Parathyroid adenoma (tissue), 2 donors: Measurements from ENCODE around the gene HAUS7.
A peak's percentile ranks its signal among the peaks of the same experiment; 100 is the strongest.

Experiments
- H2AFZ ChIP-seq: fragments of 300-600 bp; sonication (generic); one replicate; pipeline ENCODE4 v1.7.0; 2017; ENCODE audit warnings: antibody characterized with exemption, mild to moderate bottlenecking
- H3K27ac ChIP-seq: fragments of 300-600 bp; sonication (generic); one replicate; pipeline ENCODE4 v1.7.0; 2017
- H3K27me3 ChIP-seq: fragments of 300-600 bp; sonication (generic); one replicate; pipeline ENCODE4 v1.7.0; 2017; ENCODE audit warnings: low read length; ENCODE audit not compliant: control insufficient read depth, insufficient read depth
- H3K36me3 ChIP-seq: fragments of 300-600 bp; sonication (generic); one replicate; pipeline ENCODE4 v1.7.0; 2017; ENCODE audit warnings: low read length; ENCODE audit not compliant: control insufficient read depth, insufficient read depth
- H3K4me1 ChIP-seq: fragments of 300-600 bp; sonication (generic); one replicate; pipeline ENCODE4 v1.7.0; 2017; ENCODE audit warnings: control low read depth
- H3K4me2 ChIP-seq: fragments of 300-600 bp; sonication (generic); one replicate; pipeline ENCODE4 v1.7.0; 2017; ENCODE audit warnings: low read length
- H3K4me3 ChIP-seq: fragments of 300-600 bp; sonication (generic); one replicate; pipeline ENCODE4 v1.7.0; 2017; ENCODE audit warnings: low read depth, low read length
- H3K79me2 ChIP-seq: fragments of 300-600 bp; sonication (generic); one replicate; pipeline ENCODE4 v1.7.0; 2017; ENCODE audit warnings: control low read depth
- H3K9ac ChIP-seq: fragments of 300-600 bp; sonication (generic); one replicate; pipeline ENCODE4 v1.7.0; 2017; ENCODE audit warnings: mild to moderate bottlenecking
- H3K9me3 ChIP-seq: fragments of 300-600 bp; sonication (generic); one replicate; pipeline ENCODE4 v1.7.0; 2017; ENCODE audit warnings: low read length; ENCODE audit not compliant: control insufficient read depth
- TF ChIP-seq, protein P1 (sequence below): fragments of 300-600 bp; sonication (generic); IDR thresholded peaks from one replicate; pipeline ENCODE4 v1.7.0; 2017; ENCODE audit warnings: antibody characterized with exemption, mild to moderate bottlenecking
- donor health status: primary hyperparathyroidism.

HAUS7 gene

DNA sequence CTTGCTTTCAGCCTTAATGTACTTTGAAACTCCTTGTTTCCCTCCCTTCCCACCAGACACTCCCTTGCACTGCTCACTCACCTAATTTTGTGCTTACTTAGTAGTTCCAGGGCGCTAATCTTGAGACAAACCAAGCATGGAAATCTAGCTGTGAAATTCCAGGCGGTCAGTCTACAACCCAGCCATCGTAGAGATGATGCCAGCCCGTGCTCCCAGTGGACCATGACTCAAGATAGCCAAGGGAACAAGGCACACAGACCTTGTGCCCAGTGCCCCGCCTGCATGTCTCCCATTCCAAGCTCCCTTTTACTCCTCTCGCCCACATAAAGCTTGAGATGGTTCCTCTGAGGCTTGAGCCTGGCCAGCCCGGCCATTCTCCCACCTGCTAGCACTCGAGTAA is 35.6 kb downstream of the HAUS7 start:
- H3K4me3 ChIP-seq = peak overlapping the region; percentile 9
- H3K27ac ChIP-seq = peak overlapping the region; percentile 42
- no peaks in the 10 kb centered on the region for H3K36me3 ChIP-seq
- H3K9ac ChIP-seq = no peak overlapping the region
- TF ChIP-seq, protein P1, sequence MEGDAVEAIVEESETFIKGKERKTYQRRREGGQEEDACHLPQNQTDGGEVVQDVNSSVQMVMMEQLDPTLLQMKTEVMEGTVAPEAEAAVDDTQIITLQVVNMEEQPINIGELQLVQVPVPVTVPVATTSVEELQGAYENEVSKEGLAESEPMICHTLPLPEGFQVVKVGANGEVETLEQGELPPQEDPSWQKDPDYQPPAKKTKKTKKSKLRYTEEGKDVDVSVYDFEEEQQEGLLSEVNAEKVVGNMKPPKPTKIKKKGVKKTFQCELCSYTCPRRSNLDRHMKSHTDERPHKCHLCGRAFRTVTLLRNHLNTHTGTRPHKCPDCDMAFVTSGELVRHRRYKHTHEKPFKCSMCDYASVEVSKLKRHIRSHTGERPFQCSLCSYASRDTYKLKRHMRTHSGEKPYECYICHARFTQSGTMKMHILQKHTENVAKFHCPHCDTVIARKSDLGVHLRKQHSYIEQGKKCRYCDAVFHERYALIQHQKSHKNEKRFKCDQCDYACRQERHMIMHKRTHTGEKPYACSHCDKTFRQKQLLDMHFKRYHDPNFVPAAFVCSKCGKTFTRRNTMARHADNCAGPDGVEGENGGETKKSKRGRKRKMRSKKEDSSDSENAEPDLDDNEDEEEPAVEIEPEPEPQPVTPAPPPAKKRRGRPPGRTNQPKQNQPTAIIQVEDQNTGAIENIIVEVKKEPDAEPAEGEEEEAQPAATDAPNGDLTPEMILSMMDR = no peak
- H3K27me3 ChIP-seq = no peaks in the 10 kb centered on the region
- H2AFZ ChIP-seq = peak overlapping the region; percentile 53
- H3K79me2 ChIP-seq = no peaks in the 10 kb centered on the region
- no peaks in the 10 kb centered on the region for H3K9me3 ChIP-seq
- H3K4me2 ChIP-seq = peak overlapping the region; percentile 22
- peaks cover 3% of the 10 kb centered on the region for H3K4me1 ChIP-seq

DNA sequence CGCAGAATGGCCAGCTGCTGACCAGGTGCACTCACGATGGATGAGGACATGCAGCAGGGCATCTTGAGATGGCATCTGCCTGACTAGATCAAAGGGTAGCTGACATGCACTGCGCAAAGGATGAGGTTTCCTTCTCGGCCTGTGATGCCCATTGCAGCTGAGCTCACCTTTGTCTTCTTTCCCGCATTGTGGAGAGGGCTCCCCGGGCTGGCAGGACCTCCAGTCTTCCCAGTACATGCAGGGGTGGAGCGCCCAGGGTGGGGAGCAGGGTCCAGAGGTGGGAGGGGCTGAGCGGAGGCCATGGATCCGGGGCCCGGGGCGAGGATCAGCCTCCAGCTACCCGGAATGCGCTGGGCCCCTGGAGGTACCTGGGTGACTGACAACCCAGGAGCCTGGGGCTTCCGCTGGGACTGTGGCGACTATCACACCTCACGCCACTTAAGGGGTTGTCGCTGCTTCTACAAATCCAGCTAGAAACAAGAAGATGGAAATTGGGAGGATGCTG is 36.5 kb downstream of the HAUS7 start:
- no peaks in the 10 kb centered on the region for H3K79me2 ChIP-seq
- no peak overlapping the region for H2AFZ ChIP-seq
- peaks cover 3% of the 10 kb centered on the region for H3K4me1 ChIP-seq
- no peak overlapping the region for H3K4me3 ChIP-seq
- H3K27ac ChIP-seq = no peak overlapping the region
- TF ChIP-seq, protein P1 = no peak
- H3K36me3 ChIP-seq = no peaks in the 10 kb centered on the region
- H3K27me3 ChIP-seq = no peaks in the 10 kb centered on the region
- no peaks in the 10 kb centered on the region for H3K9me3 ChIP-seq
- H3K4me2 ChIP-seq = no peak overlapping the region
- no peak overlapping the region for H3K9ac ChIP-seq

DNA sequence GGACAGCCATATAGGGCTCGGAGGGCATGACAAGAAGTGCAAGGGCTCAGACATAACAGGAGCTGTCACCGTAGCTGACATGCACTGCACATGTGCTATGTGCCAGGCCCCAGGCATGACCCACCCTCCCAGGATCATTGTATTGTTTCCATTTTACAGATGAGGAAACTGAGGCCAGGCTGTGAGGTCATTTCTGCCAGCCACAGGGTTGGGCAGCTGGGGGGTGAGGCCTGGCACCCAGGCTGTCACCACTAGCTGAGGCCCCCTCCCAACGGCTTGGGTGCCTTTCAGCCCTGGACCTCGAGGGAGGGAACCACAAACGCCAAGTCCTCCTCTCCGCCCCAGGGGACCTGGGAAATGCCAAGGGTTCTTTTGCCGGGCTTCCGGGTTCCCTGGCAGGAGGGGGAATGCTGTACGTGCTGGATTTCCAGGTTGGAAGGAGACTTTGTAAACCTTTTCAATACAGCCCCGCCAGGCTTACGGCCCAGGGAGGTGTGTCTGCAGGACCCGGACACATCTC is 37.2 kb downstream of the HAUS7 start:
- no peaks in the 10 kb centered on the region for H3K79me2 ChIP-seq
- no peaks in the 10 kb centered on the region for H3K36me3 ChIP-seq
- H3K4me3 ChIP-seq = no peak overlapping the region
- no peak overlapping the region for H3K4me2 ChIP-seq
- H2AFZ ChIP-seq = no peak overlapping the region
- no peaks in the 10 kb centered on the region for H3K27me3 ChIP-seq
- no peaks in the 10 kb centered on the region for H3K9me3 ChIP-seq
- H3K4me1 ChIP-seq = peaks cover 3% of the 10 kb centered on the region
- H3K27ac ChIP-seq = no peak overlapping the region
- no peak overlapping the region for H3K9ac ChIP-seq
- TF ChIP-seq, protein P1 = no peak

DNA sequence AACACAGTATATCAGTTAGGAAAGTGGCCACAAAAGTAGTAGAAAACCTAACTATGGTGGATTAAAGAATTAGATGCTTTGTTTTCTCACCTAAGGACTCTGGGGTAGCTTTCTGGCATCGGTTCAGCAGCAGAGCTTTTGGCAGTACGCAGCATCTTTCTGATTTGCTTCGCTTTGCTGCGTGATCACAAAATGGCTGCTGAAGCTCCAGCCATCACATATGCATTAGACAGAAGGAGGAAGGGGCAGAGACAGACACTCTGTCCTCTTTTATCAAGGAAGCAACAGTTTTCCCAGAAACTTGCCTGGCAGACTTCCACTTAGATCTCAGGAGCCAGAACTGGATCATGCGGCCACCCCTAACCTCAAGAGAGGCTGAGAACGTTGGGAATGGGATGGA is 39.6 kb downstream of the HAUS7 start:
- Histone ChIP-seq H3K27ac (no peak overlapping the region), H3K79me2 (no peaks in the 10 kb centered on the region), H3K4me1 (no peaks in the 10 kb centered on the region), H2AFZ (no peak overlapping the region), H3K36me3 (no peaks in the 10 kb centered on the region), H3K27me3 (no peaks in the 10 kb centered on the region), H3K9me3 (no peaks in the 10 kb centered on the region), H3K4me3 (no peak overlapping the region), H3K9ac (no peak overlapping the region), H3K4me2 (no peak overlapping the region)
- TF ChIP-seq, protein P1 = no peak

DNA sequence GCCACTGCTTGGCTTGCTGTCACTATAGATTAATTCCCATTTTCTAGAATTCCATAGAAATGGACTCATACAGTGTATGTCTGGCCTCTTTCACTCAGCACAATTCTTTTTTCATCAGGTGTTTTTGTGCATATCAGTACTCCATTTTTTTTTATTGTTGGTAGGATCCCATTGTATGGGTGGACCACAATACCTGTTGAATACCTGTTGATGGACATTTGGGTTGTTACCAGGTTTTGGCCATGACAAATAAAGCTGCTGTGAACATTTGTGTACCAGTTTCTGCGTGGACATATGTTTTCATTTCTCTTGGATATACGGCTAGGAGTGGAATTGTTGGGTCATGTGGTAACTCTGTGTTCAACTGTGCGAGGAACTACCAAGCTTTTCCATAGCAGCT is 44.2 kb downstream of the HAUS7 start:
- H3K4me3 ChIP-seq = no peak overlapping the region
- peaks cover 4% of the 10 kb centered on the region for H3K4me1 ChIP-seq
- no peaks in the 10 kb centered on the region for H3K79me2 ChIP-seq
- no peak overlapping the region for H3K9ac ChIP-seq
- H3K4me2 ChIP-seq = no peak overlapping the region
- H3K27me3 ChIP-seq = no peaks in the 10 kb centered on the region
- H3K9me3 ChIP-seq = no peaks in the 10 kb centered on the region
- H3K27ac ChIP-seq = no peak overlapping the region
- no peak overlapping the region for H2AFZ ChIP-seq
- TF ChIP-seq, protein P1 = no peak
- H3K36me3 ChIP-seq = no peaks in the 10 kb centered on the region
